Fibroblast of skin of right quadriceps (primary cell): ENCODE data around the gene LAMA2.
"Not testable (repeated sequence)": the region's sequence is repeated elsewhere in the genome, so short reads cannot be mapped to it uniquely, and the experiment has no call there.

ENCODE experiments used
- DNase-seq: peaks from one replicate; pipeline ENCODE4 v3.0.0-alpha.2; 2013

LAMA2 gene

DNA sequence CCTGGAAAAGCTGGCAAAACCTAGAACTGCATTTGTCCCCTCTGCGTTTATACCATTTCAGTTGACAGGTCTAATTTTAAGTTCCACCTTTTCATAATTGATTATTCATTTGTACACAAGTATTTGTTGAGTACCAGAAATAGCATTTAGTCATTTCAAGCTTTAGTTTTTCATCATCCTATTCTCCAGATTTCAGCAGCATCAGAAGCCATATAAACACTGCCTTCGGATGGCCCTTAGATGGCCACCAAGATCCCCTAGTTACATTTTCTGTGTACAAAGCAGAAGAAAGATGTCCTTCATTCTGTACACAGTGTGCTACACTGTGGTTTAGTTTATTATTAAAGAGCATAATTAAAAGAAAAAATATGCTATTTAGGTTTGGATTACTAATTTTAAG is 131.4 kb downstream of the LAMA2 start:
- DNase-seq, result no peak

DNA sequence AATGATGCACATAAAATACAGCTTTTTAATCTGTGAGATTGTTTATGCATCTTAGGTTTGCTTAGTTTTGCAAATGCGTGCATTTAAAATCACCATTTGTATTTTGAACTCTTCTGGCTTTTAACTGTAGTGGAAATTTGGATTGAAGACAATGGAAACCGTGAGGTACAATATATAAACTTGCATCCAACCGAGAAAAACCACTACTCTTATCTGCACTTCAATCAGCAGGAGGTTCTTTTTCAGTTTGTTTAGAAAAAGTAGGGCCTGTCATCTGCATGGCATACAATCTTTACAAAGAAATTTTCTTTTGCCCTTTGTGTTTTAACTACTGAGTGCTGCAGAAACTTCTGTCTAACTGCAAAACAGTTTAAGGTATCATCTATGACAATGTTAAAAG is 132.8 kb downstream of the LAMA2 start:
- DNase-seq, result no peak

DNA sequence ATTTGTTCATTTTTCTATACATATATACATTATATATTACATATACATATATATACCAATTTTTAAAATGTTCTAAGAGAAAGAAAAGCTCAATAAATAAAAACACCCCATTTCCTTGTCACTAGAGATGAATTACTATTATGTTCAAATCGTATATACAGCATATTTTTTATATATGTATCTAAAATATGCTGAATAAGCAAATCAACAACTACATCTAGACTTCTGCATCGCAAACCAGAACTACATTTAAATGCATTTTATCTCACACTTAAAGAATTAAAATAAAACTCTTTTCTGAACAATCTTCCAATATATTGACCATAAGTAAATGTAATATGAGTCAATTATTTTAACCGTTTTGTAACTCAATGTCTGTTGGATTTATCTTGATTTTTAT is 133.9 kb downstream of the LAMA2 start:
- DNase-seq, result no peak

DNA sequence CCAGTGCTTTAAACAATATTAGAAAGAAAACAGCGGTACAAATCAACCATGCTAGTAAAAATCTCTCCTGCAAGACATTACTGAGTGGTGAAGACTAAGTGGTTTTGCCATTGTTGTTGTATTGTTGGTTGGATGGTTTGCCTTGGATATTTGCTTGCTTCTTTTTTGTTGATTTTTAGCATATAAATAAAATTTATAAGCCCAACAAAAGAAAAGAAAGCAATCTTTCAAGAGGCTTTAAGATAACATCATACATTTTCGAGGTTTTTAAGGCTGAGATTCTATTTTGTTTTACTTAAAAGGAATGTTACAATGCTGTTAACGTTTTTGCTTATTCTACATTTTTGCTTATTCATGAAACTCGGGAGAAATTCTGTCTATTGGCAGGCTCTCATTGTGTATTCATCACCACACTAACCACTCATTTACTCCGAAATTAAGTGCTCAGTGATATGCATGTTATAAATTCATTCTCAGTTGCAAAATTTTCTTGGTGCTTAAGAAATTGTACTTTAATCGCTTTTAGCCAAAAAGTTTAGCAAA is 139.1 kb downstream of the LAMA2 start:
- DNase-seq, result no peak

DNA sequence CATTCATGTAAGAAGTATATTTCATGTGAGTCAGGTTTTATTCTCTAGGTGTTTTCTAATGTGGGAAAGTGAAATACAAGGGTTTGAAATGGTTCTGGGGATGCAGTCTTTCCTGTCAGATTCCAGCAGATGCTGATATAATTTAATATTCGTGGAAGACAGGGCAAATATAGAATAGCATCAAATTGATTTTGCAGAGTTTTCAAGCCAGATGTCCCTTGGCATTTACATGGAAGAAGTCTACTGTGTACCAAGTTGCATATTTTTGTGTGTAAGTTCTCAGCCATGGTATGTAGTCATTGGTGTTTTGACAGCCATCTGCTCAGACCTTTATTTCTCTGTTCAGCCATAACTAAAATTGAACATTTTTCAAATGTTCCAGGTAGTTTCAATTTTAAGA is 143.7 kb downstream of the LAMA2 start:
- DNase-seq, result no peak

DNA sequence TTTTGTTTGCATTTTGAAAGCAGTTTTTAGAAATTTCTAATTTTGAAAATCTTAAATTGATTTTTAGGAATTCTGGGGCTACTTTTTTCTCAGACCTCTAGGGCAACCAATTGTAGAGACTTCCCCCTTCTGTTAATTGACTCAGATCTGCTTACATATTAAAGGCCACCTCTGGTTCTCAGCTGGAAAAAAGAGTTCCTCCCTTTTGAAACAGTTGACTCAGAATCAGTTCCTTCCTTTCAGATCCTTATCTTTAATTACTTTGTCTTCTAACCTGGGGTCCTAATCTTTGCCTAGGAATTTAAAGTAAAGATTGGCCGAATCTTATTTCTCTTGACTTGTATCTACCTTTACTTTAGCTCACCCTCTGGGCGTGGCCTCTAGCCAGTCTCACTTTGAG is 146.8 kb downstream of the LAMA2 start:
- peak; percentile 2 for DNase-seq

DNA sequence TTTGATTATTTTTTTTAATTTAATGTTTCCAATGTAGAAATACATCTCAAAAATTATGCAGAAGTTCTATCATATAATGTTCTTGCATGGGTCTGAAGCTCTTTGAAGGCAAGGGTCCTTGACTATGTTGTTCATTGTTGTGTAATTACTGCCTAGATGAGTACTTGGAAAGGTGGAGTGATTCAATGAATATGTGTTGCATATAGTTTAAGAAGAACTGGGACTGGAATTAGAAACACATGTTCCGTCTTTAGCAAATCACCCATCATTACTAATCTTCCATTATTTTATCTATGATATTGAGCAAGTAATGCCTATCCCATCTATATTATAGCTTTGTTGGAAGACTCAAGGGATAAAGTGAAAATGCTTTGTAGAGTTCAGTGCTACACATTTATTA is 147.3 kb downstream of the LAMA2 start:
- DNase-seq, result peak; percentile 3

DNA sequence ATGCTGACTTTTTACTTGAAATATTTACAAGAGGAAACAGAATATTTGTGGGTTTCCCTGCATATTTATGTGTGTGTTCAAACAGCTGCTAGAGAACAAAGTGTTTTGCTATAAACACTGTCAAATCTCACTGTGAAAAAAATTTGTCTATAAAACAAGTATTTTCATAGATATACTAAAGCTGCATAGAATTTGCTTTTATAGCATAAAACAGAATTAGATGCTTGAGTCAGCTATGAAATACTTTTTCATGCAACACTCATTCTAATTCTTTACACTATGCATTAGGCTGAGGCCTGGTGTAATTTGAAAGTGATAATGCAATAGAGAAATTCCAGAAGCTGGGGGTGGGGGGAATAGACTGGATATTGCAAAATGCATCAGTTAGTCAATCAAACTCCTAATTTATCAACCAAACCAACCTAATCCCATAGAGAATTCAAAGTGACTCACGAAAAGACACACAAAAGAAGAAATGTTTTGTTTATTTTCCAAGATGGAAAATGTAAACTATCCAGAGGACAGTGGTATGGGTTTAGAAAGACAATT is 148.2 kb downstream of the LAMA2 start:
- peak; percentile 73 for DNase-seq

DNA sequence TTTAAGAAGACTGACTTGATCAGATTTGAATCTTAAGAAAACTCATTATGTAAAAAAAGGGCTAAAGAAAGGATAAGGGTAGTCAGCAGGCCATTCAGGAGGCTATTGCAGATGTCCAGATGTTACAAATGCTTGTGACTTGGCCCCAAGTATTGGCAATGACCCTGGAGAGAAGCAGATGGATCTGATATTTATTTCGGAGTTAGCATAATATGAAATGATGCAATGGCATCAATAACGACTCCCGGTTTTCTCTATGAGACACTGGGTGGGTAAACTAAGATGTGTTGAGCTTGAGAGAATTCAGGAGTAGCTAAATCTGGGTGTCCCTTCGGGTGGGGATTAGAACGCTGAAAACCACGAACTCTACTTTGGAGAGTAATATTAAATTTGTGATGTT is 149.7 kb downstream of the LAMA2 start:
- no peak for DNase-seq

DNA sequence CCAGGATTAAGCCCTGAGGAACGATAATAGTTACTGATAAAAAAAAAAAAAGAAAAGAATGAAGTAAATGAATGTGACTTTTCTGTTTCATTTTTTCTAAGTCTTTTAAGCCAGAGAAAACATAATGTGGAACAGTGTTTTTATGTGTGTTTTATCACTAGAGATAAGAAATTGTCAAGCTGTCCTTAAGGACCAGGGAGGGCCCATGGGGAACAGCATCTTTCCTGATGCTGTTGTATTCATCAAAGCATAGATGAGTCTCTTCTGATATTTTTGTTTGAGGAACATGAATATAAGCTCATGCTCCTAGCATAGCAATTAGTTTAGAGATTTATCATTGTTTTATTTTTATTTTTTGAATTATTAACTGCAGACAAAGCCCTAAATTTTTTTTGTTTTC is 150.2 kb downstream of the LAMA2 start:
- no peak for DNase-seq

DNA sequence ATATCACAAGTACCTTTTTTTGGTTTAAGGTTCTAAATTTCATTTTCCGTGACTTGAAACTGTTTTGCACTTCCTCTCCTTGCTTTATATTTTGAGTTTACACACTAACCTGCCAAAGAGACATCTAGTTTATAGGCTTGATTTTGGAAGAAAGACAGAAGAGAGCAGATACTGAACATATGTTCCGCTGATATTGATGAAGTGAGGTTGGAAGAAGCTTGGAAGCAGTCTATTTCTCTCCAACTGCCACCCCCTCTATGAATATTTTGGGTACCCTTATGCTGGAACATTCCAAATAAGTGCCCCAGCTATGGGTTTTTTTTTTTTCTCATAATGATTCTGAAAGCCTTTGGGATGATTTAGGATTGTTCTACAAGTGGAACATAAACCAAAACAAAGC is 150.6 kb downstream of the LAMA2 start:
- DNase-seq, result no peak

DNA sequence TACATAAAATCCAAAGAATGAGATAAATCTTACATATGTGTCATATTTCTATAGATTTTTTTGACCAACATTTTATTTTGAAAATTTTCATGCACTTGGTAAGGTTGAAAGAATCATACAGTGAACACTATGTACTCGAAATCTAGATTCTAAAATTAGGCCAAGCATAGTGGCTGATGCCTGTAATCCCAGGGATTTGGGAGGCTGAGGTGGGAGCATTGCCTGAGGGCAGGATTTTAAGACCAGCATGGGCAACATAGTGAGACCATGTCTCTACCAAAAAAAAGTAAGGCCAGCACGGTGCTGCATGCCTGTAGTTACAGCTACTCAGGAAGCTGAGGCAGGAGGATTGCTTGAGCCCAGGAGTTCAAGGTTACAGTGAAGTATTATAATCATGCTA is 158.6 kb downstream of the LAMA2 start:
- DNase-seq, result no peak

DNA sequence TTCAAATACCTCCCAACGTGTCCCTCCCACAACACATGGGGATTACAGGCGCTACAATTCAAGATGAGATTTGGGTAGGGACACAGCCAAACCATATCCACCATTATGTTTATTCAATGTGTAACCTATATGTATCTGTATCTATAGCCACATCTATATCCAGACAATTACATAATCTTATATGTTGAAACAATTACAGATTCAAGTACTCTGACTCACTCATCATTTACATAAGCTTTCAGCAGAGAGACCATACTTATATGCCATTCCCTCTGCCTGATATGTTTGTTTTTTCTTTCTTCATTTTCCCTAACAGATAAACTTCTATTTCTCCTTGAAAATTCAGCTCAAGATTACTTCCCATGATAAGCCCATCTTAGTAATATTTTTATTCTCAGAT is 163.6 kb downstream of the LAMA2 start:
- peak; percentile 3 for DNase-seq

DNA sequence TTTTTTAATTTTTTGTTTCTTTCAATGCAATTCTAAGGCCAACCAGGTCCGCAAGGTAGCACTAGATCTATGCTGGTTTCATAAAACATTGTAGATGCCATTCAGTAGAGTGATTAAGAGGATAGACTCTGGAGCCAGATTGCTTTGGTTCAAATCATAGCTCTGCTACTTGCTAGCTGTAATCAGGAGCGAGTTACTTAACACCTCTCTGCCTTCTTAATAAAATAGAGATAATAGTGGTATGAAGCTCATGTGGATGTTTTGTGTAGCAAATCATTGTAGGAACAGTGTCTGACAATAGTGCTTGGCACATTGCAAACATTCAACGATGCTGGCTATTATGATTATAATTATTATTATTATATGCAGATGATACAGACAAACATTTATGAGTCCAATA is 164.9 kb downstream of the LAMA2 start:
- DNase-seq, result no peak

DNA sequence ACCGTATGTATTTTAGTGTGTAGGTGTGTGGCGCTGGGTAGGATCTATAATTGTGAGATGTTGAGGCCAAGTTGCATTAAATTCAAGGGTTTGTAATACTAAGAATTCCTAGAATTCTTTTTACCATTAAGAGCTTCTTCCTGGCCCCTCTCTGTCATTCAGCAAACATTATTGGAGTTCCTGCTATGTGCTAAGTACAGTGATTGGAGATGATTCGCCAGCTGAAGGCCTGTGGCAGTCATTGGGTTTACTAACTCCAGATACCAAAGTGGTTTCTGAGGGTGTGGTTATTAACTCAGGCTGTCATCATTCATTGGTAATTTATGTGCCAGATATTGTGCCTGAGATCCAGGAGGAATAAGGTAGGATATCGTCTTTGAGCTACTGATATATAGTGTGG is 167.1 kb downstream of the LAMA2 start:
- peak; percentile 61 for DNase-seq

DNA sequence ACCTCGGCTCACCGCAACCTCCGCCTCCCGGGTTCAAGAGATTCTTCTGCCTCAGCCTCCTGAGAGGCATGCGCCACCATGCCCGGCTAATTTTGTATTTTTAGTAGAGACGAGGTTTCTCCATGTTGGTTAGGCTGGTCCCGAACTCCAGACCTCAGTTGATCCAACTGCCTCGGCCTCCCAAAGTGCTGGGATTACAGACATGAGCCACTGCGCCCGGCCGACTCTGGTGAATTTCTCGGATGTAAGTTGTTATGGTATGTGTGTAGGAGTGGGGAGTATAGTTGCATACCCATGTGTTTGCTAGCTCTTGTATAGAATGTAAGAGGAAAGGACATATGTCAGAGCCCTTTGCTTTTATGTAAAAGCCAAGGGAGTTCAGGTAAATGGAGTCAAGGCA is 170.2 kb downstream of the LAMA2 start:
- DNase-seq, result not testable (repeated sequence)

DNA sequence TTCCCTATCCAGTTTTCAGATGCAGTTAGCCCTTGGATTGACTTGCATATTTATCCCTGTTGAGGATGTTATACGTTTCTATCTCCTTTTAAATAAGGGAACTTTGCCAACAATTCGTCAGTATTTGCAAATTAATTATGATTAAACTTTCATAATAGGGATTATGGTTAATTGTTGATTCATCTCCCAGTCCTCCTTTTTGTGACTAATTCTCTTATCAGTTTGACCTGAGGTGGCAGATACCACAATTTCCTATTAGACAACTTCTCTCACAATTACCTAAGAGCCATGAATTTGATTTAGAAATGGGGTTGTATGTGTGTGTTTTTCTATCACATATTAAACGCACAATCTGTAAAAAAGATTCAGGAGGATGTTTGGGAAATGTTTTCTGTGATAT is 172.9 kb downstream of the LAMA2 start:
- DNase-seq, result peak; percentile 1

DNA sequence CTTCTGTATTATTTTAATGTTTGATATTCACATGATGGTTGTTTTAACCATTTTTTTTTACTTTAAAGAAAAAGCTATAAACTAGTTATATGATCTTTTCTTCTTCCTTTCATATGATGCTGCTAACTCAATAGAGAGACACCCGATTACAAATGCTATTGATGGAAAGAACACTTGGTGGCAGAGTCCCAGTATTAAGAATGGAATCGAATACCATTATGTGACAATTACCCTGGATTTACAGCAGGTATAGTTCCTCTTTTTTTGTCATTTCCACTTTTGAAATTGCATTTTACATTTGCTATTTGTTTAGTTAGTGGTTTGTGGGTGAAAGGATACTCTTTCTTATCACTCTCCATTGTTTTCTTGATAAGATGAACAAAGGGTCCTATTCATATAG is 176.7 kb downstream of the LAMA2 start:
- DNase-seq, result no peak

DNA sequence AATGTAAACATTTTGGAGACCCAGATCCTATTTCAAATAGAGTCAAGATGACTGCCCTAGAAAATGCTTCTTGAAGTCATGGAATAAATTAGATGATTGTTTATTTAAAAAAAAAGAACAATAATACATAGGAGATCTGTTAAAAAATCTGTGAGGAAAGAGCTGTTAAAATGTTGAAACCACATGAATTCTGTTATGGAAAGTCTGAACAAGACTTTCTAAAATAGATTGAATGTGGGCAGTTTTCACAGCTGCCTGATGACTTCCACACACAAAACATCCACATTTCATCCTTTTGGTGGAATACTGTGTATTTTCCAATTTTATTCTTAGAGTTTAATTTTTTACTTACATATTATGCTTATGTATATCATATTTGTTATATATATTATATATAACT is 186.1 kb downstream of the LAMA2 start:
- no peak for DNase-seq

DNA sequence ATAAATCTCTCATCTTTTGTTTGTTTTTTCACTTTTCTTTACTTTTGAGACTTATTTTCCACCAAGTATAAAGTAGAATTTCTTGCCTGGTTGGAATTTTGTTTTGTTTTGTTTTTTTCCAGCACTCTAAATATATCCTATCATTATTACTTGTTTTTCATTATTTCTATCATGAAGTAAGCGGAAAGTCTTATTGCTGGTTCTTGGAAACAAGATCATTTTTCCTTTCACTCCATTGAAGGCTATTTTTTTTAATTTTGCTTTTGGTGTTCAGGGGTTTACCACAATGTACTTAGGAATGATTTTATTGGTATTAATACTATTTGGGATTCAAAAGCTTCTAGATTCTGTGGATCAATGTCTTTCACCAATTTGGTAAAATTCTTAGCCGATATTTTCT is 190.1 kb downstream of the LAMA2 start:
- no peak for DNase-seq

DNA sequence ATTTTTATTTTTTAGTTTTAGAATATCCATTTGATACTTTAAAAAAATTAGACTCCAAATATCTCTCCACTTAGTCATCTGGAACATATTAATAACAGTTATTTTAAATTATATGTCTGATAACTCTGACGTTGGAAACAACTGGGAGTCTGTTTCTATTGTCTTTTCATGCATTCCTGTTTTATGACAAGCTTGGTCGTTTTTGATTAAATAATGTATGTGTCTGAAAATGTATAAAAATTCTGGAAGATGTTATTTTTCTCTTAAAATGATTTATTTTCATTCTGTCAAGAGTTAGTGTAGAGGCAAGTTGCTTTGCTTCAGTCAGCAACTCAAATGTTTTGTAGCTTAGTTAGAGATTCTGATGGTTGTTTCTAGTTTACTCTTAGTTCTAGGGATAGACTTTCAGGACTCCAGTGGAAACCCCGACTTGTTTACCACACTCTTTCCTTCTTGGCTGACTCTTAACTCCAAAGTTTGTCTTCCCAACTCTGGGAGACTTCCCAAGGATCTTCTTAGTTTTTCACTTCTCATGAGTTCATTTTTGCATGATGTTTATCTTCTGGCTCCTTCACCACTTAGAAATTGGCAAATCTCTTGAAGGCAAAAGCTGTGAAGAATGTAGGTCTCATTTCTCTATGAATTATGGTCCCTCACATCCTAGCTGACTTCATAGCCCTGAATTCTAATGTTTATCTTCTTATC is 190.9 kb downstream of the LAMA2 start:
- DNase-seq, result peak; percentile 9

DNA sequence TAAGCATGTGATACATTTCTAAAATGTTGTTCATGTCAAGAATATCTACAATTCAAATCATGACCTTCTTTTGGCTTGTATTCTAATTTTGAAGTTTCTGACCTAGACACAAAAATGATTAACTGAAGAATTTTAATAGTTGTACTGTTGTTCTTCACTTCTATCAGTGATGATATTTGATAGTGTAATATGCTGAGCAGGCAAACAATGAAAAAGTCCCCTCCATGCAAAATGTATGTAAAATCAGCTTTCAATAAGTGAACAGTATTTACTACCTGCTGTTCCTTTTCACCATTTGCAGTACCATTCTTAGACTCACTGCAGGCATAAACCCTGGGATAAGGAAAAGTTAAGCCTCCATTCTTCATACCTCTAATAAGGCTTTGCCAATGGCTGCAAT is 201.5 kb downstream of the LAMA2 start:
- DNase-seq, result no peak

DNA sequence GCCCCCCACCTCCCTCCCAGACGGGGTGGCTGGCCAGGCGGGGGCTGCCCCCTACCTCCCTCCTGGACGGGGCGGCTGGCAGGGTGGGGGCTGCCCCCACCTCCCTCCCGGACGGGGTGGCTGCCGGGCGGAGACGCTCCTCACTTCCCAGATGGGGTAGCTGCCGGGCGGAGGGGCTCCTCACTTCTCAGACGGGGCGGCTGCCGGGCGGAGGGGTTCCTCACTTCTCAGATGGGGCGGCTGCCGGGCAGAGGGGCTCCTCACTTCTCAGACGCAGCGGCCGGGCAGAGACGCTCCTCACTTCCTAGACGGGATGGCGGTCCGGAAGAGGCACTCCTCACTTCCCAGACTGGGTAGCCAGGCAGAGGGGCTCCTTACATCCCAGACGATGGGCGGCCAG is 205.5 kb downstream of the LAMA2 start:
- not testable (repeated sequence) for DNase-seq

DNA sequence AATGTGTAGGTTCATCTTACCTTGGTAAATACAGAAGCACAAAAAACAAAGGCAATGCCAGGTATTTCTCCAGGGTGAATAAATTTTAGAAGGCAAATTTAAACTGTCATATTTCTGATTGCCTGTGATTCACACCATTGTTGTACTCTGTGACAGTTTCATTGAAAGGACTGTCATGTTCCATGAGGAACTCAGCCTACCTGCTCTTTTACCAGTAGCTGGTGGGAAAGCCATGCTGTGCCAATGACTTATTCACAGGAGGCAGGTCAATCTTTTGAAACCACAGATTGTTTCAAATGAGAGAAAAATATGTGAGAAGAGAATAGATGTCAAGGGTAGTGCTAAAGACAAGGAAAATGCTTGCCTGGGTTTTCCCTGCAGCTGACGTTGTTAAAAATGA is 206.4 kb downstream of the LAMA2 start:
- DNase-seq, result no peak

DNA sequence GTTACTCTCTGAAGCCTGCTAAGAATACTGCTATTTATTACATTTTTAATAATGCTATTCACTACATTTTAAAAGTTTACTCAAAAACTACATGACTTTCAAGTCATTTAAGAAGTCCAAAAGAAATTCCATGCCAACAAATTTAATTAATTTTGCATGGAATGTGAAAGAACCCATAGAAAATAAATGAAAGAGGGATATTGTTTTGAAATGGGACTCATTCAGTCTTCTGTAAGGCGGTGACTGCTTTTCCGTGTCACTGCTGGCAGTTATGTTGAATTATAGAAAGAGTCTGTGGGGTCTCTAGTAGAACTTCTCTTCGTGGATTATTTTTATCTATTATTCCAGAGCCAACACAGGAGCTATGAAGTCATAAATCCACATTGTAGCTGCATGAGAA is 211.2 kb downstream of the LAMA2 start:
- DNase-seq, result no peak
